Measurements from ENCODE around the gene KCNB1.

KCNB1 gene

GRCh38 chr20:49450281-49450721, 32.2 kb downstream of the KCNB1 start:
- H3K9me3 ChIP-seq (ENCODE audit: insufficient read depth, low read depth, low read length): no peaks in the 10 kb centered on the region
- no peak overlapping the region for H3K27ac ChIP-seq (ENCODE audit: low read depth, low read length)
- H3K27me3 ChIP-seq (ENCODE audit: insufficient read depth, low read length): no peaks in the 10 kb centered on the region
- H3K4me3 ChIP-seq (ENCODE audit: low read length): no peak overlapping the region
- no peaks in the 10 kb centered on the region for H3K36me3 ChIP-seq (ENCODE audit: insufficient read depth, low read length)
- H3K9ac ChIP-seq (ENCODE audit: low read depth, low read length): no peak overlapping the region
- 50% methylated on average over 14 of the region's 14 CpGs for WGBS
- peaks cover 33% of the 10 kb centered on the region for H3K4me1 ChIP-seq (ENCODE audit: insufficient read depth, low read length)

GRCh38 chr20:49448917-49449316, 33.6 kb downstream of the KCNB1 start:
- Histone ChIP-seq H3K36me3 (ENCODE audit: insufficient read depth, low read length) (no peaks in the 10 kb centered on the region), H3K9ac (ENCODE audit: low read depth, low read length) (no peak overlapping the region), H3K27ac (ENCODE audit: low read depth, low read length) (no peak overlapping the region), H3K9me3 (ENCODE audit: insufficient read depth, low read depth, low read length) (no peaks in the 10 kb centered on the region), H3K27me3 (ENCODE audit: insufficient read depth, low read length) (no peaks in the 10 kb centered on the region), H3K4me3 (ENCODE audit: low read length) (no peak overlapping the region), H3K4me1 (ENCODE audit: insufficient read depth, low read length) (peaks cover 38% of the 10 kb centered on the region)
- 88% methylated on average over 6 of the region's 6 CpGs for WGBS

GRCh38 chr20:49447946-49448809, 34.3 kb downstream of the KCNB1 start:
- H3K27ac ChIP-seq (ENCODE audit: low read depth, low read length): no peak overlapping the region
- H3K4me3 ChIP-seq (ENCODE audit: low read length): no peak overlapping the region
- WGBS: 52% methylated on average over 5 of the region's 5 CpGs
- H3K36me3 ChIP-seq (ENCODE audit: insufficient read depth, low read length): no peaks in the 10 kb centered on the region
- H3K9ac ChIP-seq (ENCODE audit: low read depth, low read length): no peak overlapping the region
- peaks cover 38% of the 10 kb centered on the region for H3K4me1 ChIP-seq (ENCODE audit: insufficient read depth, low read length)
- H3K27me3 ChIP-seq (ENCODE audit: insufficient read depth, low read length): no peaks in the 10 kb centered on the region
- H3K9me3 ChIP-seq (ENCODE audit: insufficient read depth, low read depth, low read length): no peaks in the 10 kb centered on the region

- Histone ChIP-seq H3K27me3 (ENCODE audit: insufficient read depth, low read length) (no peaks in the 10 kb centered on the region), H3K9ac (ENCODE audit: low read depth, low read length) (no peak overlapping the region), H3K4me1 (ENCODE audit: insufficient read depth, low read length) (peaks cover 38% of the 10 kb centered on the region), H3K4me3 (ENCODE audit: low read length) (no peak overlapping the region), H3K27ac (ENCODE audit: low read depth, low read length) (no peak overlapping the region), H3K9me3 (ENCODE audit: insufficient read depth, low read depth, low read length) (no peaks in the 10 kb centered on the region), H3K36me3 (ENCODE audit: insufficient read depth, low read length) (no peaks in the 10 kb centered on the region)
- 91% methylated on average over 6 of the region's 6 CpGs for WGBS
Observed at GRCh38 chr20:49447364-49447763, 35.1 kb downstream of the KCNB1 start.

GRCh38 chr20:49446808-49447207, 35.7 kb downstream of the KCNB1 start:
- Histone ChIP-seq H3K27ac (ENCODE audit: low read depth, low read length) (no peak overlapping the region), H3K36me3 (ENCODE audit: insufficient read depth, low read length) (no peaks in the 10 kb centered on the region), H3K4me1 (ENCODE audit: insufficient read depth, low read length) (peaks cover 38% of the 10 kb centered on the region), H3K9ac (ENCODE audit: low read depth, low read length) (no peak overlapping the region), H3K4me3 (ENCODE audit: low read length) (no peak overlapping the region), H3K9me3 (ENCODE audit: insufficient read depth, low read depth, low read length) (no peaks in the 10 kb centered on the region), H3K27me3 (ENCODE audit: insufficient read depth, low read length) (no peaks in the 10 kb centered on the region)
- WGBS: 56% methylated on average over 4 of the region's 5 CpGs

- 88% methylated on average over 3 of the region's 3 CpGs for WGBS
- H3K36me3 ChIP-seq (ENCODE audit: insufficient read depth, low read length): no peaks in the 10 kb centered on the region
- H3K9me3 ChIP-seq (ENCODE audit: insufficient read depth, low read depth, low read length): no peaks in the 10 kb centered on the region
- H3K9ac ChIP-seq (ENCODE audit: low read depth, low read length): no peak overlapping the region
- no peak overlapping the region; the same call in 1 of the 2 replicates for H3K27ac ChIP-seq (ENCODE audit: low read depth, low read length)
- H3K4me1 ChIP-seq (ENCODE audit: insufficient read depth, low read length): peaks cover 38% of the 10 kb centered on the region
- no peak overlapping the region for H3K4me3 ChIP-seq (ENCODE audit: low read length)
- no peaks in the 10 kb centered on the region for H3K27me3 ChIP-seq (ENCODE audit: insufficient read depth, low read length)
Observed at GRCh38 chr20:49446080-49446479, 36.4 kb downstream of the KCNB1 start.

- H3K27ac ChIP-seq (ENCODE audit: low read depth, low read length): no peak overlapping the region
- H3K9me3 ChIP-seq (ENCODE audit: insufficient read depth, low read depth, low read length): no peaks in the 10 kb centered on the region
- no peaks in the 10 kb centered on the region for H3K27me3 ChIP-seq (ENCODE audit: insufficient read depth, low read length)
- 47% methylated on average over 5 of the region's 5 CpGs for WGBS
- no peak overlapping the region for H3K9ac ChIP-seq (ENCODE audit: low read depth, low read length)
- no peak overlapping the region for H3K4me3 ChIP-seq (ENCODE audit: low read length)
- peaks cover 32% of the 10 kb centered on the region for H3K4me1 ChIP-seq (ENCODE audit: insufficient read depth, low read length)
- H3K36me3 ChIP-seq (ENCODE audit: insufficient read depth, low read length): no peaks in the 10 kb centered on the region
Observed at GRCh38 chr20:49445176-49445575, 37.3 kb downstream of the KCNB1 start.

- no peaks in the 10 kb centered on the region for H3K9me3 ChIP-seq (ENCODE audit: insufficient read depth, low read depth, low read length)
- H3K9ac ChIP-seq (ENCODE audit: low read depth, low read length): no peak overlapping the region
- H3K27me3 ChIP-seq (ENCODE audit: insufficient read depth, low read length): no peaks in the 10 kb centered on the region
- WGBS: 82% methylated on average over 1 of the region's 1 CpG
- no peaks in the 10 kb centered on the region for H3K36me3 ChIP-seq (ENCODE audit: insufficient read depth, low read length)
- H3K4me1 ChIP-seq (ENCODE audit: insufficient read depth, low read length): peaks cover 27% of the 10 kb centered on the region
- H3K27ac ChIP-seq (ENCODE audit: low read depth, low read length): no peak overlapping the region
- no peak overlapping the region for H3K4me3 ChIP-seq (ENCODE audit: low read length)
Observed at GRCh38 chr20:49444553-49444990, 37.9 kb downstream of the KCNB1 start.

GRCh38 chr20:49437057-49437456, 45.4 kb downstream of the KCNB1 start:
- Histone ChIP-seq H3K4me1 (ENCODE audit: insufficient read depth, low read length) (no peaks in the 10 kb centered on the region), H3K9me3 (ENCODE audit: insufficient read depth, low read depth, low read length) (no peaks in the 10 kb centered on the region), H3K36me3 (ENCODE audit: insufficient read depth, low read length) (no peaks in the 10 kb centered on the region), H3K27ac (ENCODE audit: low read depth, low read length) (no peak overlapping the region), H3K9ac (ENCODE audit: low read depth, low read length) (no peak overlapping the region), H3K4me3 (ENCODE audit: low read length) (no peak overlapping the region), H3K27me3 (ENCODE audit: insufficient read depth, low read length) (no peaks in the 10 kb centered on the region)
- WGBS: 61% methylated on average over 3 of the region's 3 CpGs

- Histone ChIP-seq H3K36me3 (ENCODE audit: insufficient read depth, low read length) (no peaks in the 10 kb centered on the region), H3K9me3 (ENCODE audit: insufficient read depth, low read depth, low read length) (no peaks in the 10 kb centered on the region), H3K27me3 (ENCODE audit: insufficient read depth, low read length) (no peaks in the 10 kb centered on the region), H3K9ac (ENCODE audit: low read depth, low read length) (no peak overlapping the region), H3K27ac (ENCODE audit: low read depth, low read length) (no peak overlapping the region), H3K4me1 (ENCODE audit: insufficient read depth, low read length) (no peaks in the 10 kb centered on the region), H3K4me3 (ENCODE audit: low read length) (no peak overlapping the region)
- 85% methylated on average over 5 of the region's 5 CpGs for WGBS
Observed at GRCh38 chr20:49435639-49436038, 46.8 kb downstream of the KCNB1 start.

- Histone ChIP-seq H3K36me3 (ENCODE audit: insufficient read depth, low read length) (no peaks in the 10 kb centered on the region), H3K27me3 (ENCODE audit: insufficient read depth, low read length) (no peaks in the 10 kb centered on the region), H3K9me3 (ENCODE audit: insufficient read depth, low read depth, low read length) (no peaks in the 10 kb centered on the region), H3K9ac (ENCODE audit: low read depth, low read length) (no peak overlapping the region), H3K4me3 (ENCODE audit: low read length) (no peak overlapping the region), H3K27ac (ENCODE audit: low read depth, low read length) (no peak overlapping the region), H3K4me1 (ENCODE audit: insufficient read depth, low read length) (no peaks in the 10 kb centered on the region)
- WGBS: 93% methylated on average over 10 of the region's 10 CpGs
Observed at GRCh38 chr20:49433333-49433732, 49.1 kb downstream of the KCNB1 start.
